Measurements from ENCODE around the gene BLOC1S5.

Gene BLOC1S5

DNA sequence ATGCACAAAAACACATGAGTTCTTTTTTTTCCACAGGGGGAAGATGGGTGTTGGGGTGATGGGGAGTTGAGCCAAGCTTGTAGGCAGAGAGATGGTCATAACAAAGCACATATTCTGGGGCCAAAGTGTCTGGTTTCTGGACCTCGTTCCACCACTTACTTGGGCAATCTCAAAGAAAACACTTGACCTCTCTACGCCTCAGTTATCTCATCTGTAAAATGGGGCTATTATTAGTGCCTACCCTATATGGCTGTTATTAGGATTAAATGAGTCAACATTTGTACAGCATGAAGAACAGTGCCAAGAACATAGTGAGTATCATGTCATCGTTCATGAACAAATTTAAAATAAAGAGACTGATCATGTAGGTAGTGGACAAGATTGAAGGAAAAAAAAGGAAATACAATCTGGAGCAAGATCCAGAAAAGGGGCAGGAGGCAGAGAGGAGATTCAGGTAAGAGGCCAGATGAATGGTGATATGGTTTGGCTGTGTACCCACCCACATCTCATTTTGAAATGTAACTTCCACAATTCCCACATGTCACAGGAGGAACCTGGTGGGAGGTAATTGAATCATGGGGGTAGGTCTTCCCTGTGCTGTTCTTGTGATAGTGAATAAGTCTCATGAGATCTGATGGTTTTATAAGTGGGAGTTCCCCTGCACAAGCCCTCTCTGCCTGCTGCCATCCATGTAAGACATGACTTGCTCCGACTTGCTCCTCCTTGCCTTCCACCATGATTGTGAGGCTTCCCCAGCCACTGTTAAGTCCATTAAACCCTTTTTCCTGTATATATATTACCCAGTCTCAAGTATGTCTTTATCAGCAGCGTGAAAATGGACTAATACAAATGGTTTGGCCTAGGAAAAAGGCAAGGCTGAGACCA, 23.9 kb upstream of the BLOC1S5 start:
- H3K4me1 ChIP-seq (ENCODE audit: insufficient read depth, insufficient read length): no peaks in the 10 kb centered on the region
- H3K36me3 ChIP-seq (ENCODE audit: insufficient read depth, insufficient read length, low read length): peaks cover 70% of the 10 kb centered on the region
- H3K9me3 ChIP-seq (ENCODE audit: insufficient read depth, low read length): peaks cover 6% of the 10 kb centered on the region; the same call in 1 of the 2 replicates
- H3K27me3 ChIP-seq (ENCODE audit: insufficient read depth, insufficient read length): no peaks in the 10 kb centered on the region
- TF ChIP-seq ZNF274 (IDR thresholded peaks at IDR 0.05; ENCODE audit: low read depth, low read length): no peak
- no peak for TF ChIP-seq YY1 (IDR thresholded peaks at IDR 0.05; ENCODE audit: insufficient read depth, insufficient read length)
- no peak for TF ChIP-seq SUZ12 (IDR thresholded peaks at IDR 0.05; ENCODE audit: extremely low read depth, insufficient read depth, insufficient read length)
- H3K9ac ChIP-seq (ENCODE audit: insufficient read length, low read depth): no peak overlapping the region
- DNase-seq (ENCODE audit: low read depth, low spot score): no peak
- H3K4me3 ChIP-seq (ENCODE audit: insufficient read length, low read depth): no peak overlapping the region

DNA sequence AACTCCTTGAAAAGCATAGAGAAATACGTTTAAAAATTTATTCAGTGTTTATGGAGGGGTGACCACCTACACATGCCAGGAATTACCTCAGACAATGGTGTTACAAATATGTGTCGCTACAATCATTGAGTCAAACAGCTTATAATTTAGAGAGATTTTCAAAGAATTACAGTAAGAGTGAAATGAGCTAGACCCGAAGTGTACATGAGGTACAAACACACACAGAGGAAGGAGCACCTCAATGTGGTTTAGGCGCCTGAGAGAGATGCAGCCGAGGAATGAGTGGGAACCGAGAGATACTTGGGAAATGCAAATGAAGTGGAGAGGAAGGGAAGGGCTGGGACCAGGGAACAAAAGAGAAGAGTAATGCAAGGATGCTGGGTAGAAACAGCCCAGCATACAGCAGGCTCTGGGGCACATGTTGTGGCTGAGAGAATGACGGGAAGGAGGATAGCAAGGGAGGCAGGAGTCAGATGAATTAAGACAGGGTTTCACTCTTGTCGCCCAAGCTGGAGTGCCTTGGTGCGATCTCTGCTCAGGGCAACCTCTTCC, 22.6 kb upstream of the BLOC1S5 start:
- no peaks in the 10 kb centered on the region for H3K4me1 ChIP-seq (ENCODE audit: insufficient read depth, insufficient read length)
- H3K27me3 ChIP-seq (ENCODE audit: insufficient read depth, insufficient read length): no peaks in the 10 kb centered on the region
- no peak overlapping the region for H3K9ac ChIP-seq (ENCODE audit: insufficient read length, low read depth)
- TF ChIP-seq YY1 (IDR thresholded peaks at IDR 0.05; ENCODE audit: insufficient read depth, insufficient read length) (no peak), SUZ12 (IDR thresholded peaks at IDR 0.05; ENCODE audit: extremely low read depth, insufficient read depth, insufficient read length) (no peak), ZNF274 (IDR thresholded peaks at IDR 0.05; ENCODE audit: low read depth, low read length) (no peak)
- no peak overlapping the region for H3K4me3 ChIP-seq (ENCODE audit: insufficient read length, low read depth)
- H3K9me3 ChIP-seq (ENCODE audit: insufficient read depth, low read length): peaks cover 6% of the 10 kb centered on the region; the same call in 1 of the 2 replicates
- no peak for DNase-seq (ENCODE audit: low read depth, low spot score)
- peaks cover 62% of the 10 kb centered on the region for H3K36me3 ChIP-seq (ENCODE audit: insufficient read depth, insufficient read length, low read length)

DNA sequence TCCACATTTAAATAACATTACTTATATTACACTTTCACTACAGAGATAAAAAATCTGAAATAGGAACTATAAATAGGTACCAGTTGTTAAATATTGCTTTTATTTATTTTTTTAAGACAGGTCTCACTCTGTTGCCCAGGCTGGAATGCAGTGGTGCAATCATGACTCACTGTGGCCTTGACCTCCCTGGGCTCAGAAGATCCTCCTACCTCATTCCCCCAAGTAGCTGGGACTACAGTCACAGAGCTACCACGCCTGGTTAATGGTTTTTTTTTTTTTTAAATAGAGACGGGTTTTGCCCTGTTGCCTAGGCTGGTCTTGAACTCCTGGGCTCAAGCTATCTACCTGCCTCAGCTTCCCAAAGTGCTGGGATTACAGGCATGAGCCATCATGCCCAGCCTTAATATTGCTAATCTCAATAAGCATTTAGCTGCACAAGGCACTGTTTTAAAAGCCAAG, 20.9 kb upstream of the BLOC1S5 start:
- Histone ChIP-seq H3K4me1 (ENCODE audit: insufficient read depth, insufficient read length) (no peaks in the 10 kb centered on the region), H3K9ac (ENCODE audit: insufficient read length, low read depth) (no peak overlapping the region), H3K4me3 (ENCODE audit: insufficient read length, low read depth) (no peak overlapping the region), H3K36me3 (ENCODE audit: insufficient read depth, insufficient read length, low read length) (peaks cover 53% of the 10 kb centered on the region), H3K27me3 (ENCODE audit: insufficient read depth, insufficient read length) (no peaks in the 10 kb centered on the region), H3K9me3 (ENCODE audit: insufficient read depth, low read length) (no peaks in the 10 kb centered on the region; the same call in 1 of the 2 replicates)
- TF ChIP-seq ZNF274 (IDR thresholded peaks at IDR 0.05; ENCODE audit: low read depth, low read length) (no peak), SUZ12 (IDR thresholded peaks at IDR 0.05; ENCODE audit: extremely low read depth, insufficient read depth, insufficient read length) (no peak), YY1 (IDR thresholded peaks at IDR 0.05; ENCODE audit: insufficient read depth, insufficient read length) (no peak)
- no peak for DNase-seq (ENCODE audit: low read depth, low spot score)

DNA sequence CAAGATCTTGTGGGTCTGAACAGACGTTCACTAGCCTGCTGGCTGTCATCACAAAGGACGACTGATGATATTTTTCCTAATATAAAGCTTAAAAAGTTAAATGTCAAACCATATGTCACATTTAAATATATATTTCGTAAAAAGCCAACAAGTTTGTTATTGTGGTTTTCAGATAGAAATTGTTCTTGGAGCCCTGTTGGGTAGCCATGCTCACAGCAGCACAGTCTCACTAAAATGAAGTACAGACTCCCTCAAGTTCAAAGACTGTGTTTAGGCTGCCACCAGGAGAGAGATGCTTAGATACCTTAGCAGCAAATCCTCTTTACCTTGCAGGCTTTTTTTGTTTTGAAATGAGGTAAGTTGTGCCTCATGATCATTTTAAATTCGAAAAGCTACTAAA, 20.4 kb upstream of the BLOC1S5 start:
- TF ChIP-seq YY1 (IDR thresholded peaks at IDR 0.05; ENCODE audit: insufficient read depth, insufficient read length) (no peak), SUZ12 (IDR thresholded peaks at IDR 0.05; ENCODE audit: extremely low read depth, insufficient read depth, insufficient read length) (no peak), ZNF274 (IDR thresholded peaks at IDR 0.05; ENCODE audit: low read depth, low read length) (no peak)
- Histone ChIP-seq H3K4me1 (ENCODE audit: insufficient read depth, insufficient read length) (no peaks in the 10 kb centered on the region), H3K9me3 (ENCODE audit: insufficient read depth, low read length) (no peaks in the 10 kb centered on the region; the same call in 1 of the 2 replicates), H3K36me3 (ENCODE audit: insufficient read depth, insufficient read length, low read length) (peaks cover 48% of the 10 kb centered on the region), H3K9ac (ENCODE audit: insufficient read length, low read depth) (no peak overlapping the region), H3K27me3 (ENCODE audit: insufficient read depth, insufficient read length) (no peaks in the 10 kb centered on the region), H3K4me3 (ENCODE audit: insufficient read length, low read depth) (no peak overlapping the region)
- DNase-seq (ENCODE audit: low read depth, low spot score): no peak

DNA sequence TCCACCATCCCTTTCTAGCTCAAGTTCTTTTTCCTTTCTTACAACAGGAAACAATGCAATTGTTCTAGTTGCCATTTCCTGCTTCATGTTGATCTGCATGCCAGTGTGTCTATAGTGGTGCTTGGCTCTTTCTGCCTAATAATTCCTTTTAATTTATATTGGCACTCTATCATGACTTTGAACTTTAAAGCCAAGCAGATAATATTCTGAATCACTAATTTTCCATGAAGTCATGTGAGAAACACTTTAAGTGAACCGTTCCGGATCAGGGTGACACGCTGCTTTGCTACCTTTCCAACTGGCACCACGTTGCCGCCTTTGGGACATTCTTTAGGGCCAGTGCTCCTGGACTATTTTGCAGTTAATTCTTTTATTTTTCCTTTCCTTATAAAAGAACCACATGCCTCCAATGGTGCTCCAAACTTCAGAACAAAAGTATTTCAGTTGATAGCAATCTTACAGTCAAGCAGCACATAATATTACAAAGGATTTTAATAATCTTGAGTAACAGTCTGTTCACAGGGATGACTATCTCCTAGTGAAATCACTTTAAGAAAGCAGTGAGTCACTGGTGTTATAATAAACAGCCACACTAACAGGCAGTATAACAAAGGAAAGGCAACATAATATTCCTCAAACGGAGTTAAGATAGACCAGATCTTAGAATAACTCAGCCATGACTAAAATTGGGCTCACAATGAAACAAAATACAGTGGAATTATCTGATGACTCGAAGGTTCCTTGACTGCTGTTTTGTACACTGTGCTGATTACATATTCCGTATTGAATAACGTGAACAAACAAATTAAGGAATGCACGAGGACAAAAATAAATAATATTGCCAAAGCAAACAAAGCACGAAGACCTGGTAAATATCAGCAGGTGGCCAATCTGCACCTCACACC, 19.0 kb upstream of the BLOC1S5 start:
- no peaks in the 10 kb centered on the region for H3K4me1 ChIP-seq (ENCODE audit: insufficient read depth, insufficient read length)
- H3K9ac ChIP-seq (ENCODE audit: insufficient read length, low read depth): no peak overlapping the region
- no peak for TF ChIP-seq SUZ12 (IDR thresholded peaks at IDR 0.05; ENCODE audit: extremely low read depth, insufficient read depth, insufficient read length)
- TF ChIP-seq YY1 (IDR thresholded peaks at IDR 0.05; ENCODE audit: insufficient read depth, insufficient read length): no peak
- no peak for TF ChIP-seq ZNF274 (IDR thresholded peaks at IDR 0.05; ENCODE audit: low read depth, low read length)
- no peaks in the 10 kb centered on the region for H3K27me3 ChIP-seq (ENCODE audit: insufficient read depth, insufficient read length)
- peaks cover 38% of the 10 kb centered on the region for H3K36me3 ChIP-seq (ENCODE audit: insufficient read depth, insufficient read length, low read length)
- no peak overlapping the region for H3K4me3 ChIP-seq (ENCODE audit: insufficient read length, low read depth)
- no peak for DNase-seq (ENCODE audit: low read depth, low spot score)
- no peaks in the 10 kb centered on the region for H3K9me3 ChIP-seq (ENCODE audit: insufficient read depth, low read length)

DNA sequence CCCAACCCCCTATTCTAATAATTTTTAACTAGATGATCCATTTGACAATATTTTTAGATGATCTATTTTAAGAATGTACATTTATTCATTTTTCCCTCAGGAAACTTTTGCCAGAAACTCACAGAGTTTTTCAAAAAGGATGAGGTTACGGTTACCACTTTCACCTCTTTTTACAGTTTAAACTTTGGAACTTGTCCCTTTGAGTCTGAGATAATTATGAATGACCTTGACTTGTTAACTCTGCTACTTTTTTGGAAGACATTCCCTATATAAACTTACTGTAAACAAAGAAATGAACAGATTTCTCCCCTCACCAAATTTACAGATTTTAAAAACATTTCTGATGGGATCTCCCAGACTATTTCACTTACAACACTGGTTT, 18.4 kb upstream of the BLOC1S5 start:
- H3K27me3 ChIP-seq (ENCODE audit: insufficient read depth, insufficient read length): no peaks in the 10 kb centered on the region
- TF ChIP-seq YY1 (IDR thresholded peaks at IDR 0.05; ENCODE audit: insufficient read depth, insufficient read length) (no peak), SUZ12 (IDR thresholded peaks at IDR 0.05; ENCODE audit: extremely low read depth, insufficient read depth, insufficient read length) (no peak), ZNF274 (IDR thresholded peaks at IDR 0.05; ENCODE audit: low read depth, low read length) (no peak)
- H3K4me3 ChIP-seq (ENCODE audit: insufficient read length, low read depth): no peak overlapping the region
- no peaks in the 10 kb centered on the region for H3K4me1 ChIP-seq (ENCODE audit: insufficient read depth, insufficient read length)
- H3K9me3 ChIP-seq (ENCODE audit: insufficient read depth, low read length): no peaks in the 10 kb centered on the region
- H3K9ac ChIP-seq (ENCODE audit: insufficient read length, low read depth): no peak overlapping the region
- DNase-seq (ENCODE audit: low read depth, low spot score): no peak
- peaks cover 35% of the 10 kb centered on the region for H3K36me3 ChIP-seq (ENCODE audit: insufficient read depth, insufficient read length, low read length)

Measured in NT2/D1 (cell line).